ENCODE data around the gene SREBF2. TPM values are rescaled to one million over a fixed set of nuclear protein-coding genes. Genes with fewer than 3 reads are reported as not detected.
A peak's percentile ranks its signal among the peaks of the same experiment; 100 is the strongest.

SREBF2 gene
- total and polyA plus RNA-seq, 9 of the 15 experiments (the other 6 are each of a cell fraction or from before 2014, with no cell fraction given): 1.1 to 84.2 (median 26.9) TPM

DNA sequence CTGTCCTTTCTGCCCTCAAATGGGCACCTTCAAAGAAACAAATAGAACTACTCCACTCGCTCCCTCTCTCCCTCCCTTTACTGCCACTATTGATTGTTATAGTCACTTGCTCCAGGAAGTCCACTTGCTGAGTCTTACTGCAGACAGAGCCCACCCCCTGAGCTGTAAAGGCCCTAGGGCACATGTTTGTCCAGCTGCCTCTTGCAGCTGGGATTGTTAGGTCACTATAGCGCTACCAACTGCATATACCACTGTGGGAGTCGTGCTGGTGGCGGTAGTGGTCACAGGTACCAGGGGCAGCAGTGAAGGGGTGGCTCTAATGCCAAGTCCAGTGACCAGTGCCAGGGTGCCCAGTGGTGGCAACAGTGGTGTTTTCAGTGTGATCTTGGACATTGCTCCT lies 4.4 kb upstream of the SREBF2 start:
- no peak overlapping the region for H2AFZ ChIP-seq (ENCODE audit: low read depth, low read length)
- intact Hi-C loops (cut with micrococcal nuclease) (no loop called here), in situ Hi-C loops (cut with MboI) (no loop called here)
- H3K9me3 ChIP-seq (replicated peaks; ENCODE audit: control insufficient read depth, insufficient read depth, low read depth, low read length): no peaks in the 10 kb centered on the region; the same call in 1 of the 2 replicates
- no peak overlapping the region for H3K4me3 ChIP-seq
- no peaks in the 10 kb centered on the region for H3K9me1 ChIP-seq (ENCODE audit: control insufficient read depth, insufficient read depth, low read length)
- FAIRE-seq (no peak), DNase-seq (ENCODE audit: extremely low read depth in 1 of 4, low spot score in 3 of 4) (no peak), ATAC-seq (no peak)
- ChIA-PET POLR2A (interaction anchor here (1.9 kb wide), 1 partner anchor 11 kb away, joined by 6 read pairs; no protein-coding TSS in a partner anchor), CTCF (ENCODE audit: low intra/inter-chr PET ratio) (no interaction called here)
- BruUV-seq (replicated peaks): no TSS peak
- peaks cover 15% of the 10 kb centered on the region; the same call in 2 of the 3 replicates for H3K36me3 ChIP-seq (ENCODE audit: control insufficient read depth, insufficient read depth, low read length)
- peak overlapping the region in 1 of 2 experiments; percentile 9; a peak in 1 of 4 replicates for H3K9ac ChIP-seq (ENCODE audit: insufficient read depth in 1 of 2, low read depth in 2 of 2, low read length in 2 of 2)
- peaks cover 11% of the 10 kb centered on the region for H3K79me2 ChIP-seq (ENCODE audit: control insufficient read depth, insufficient read depth, low read length)
- TF ChIP-seq HSF4 (CRISPR knock-in tag; IDR thresholded peaks at IDR 0.05; ENCODE audit: borderline replicate concordance) (no peak), MEIS2 (IDR thresholded peaks at IDR 0.05; ENCODE audit: partially characterized antibody) (no peak), ZBTB33 (CRISPR knock-in tag; IDR thresholded peaks at IDR 0.05) (peak; percentile 46; the same call in 1 of the 2 replicates)
- H4K20me1 ChIP-seq (replicated peaks; ENCODE audit: control insufficient read depth, insufficient read depth, low read length): no peaks in the 10 kb centered on the region
- H3K27me3 ChIP-seq (ENCODE audit: control insufficient read depth in 2 of 2, insufficient read depth in 2 of 2, low read length in 2 of 2): no peaks in the 10 kb centered on the region
- no peak overlapping the region for H3K27ac ChIP-seq (ENCODE audit: extremely low read depth, low read depth, low read length)
- no peak overlapping the region for H3K4me2 ChIP-seq (ENCODE audit: insufficient read depth, low read length)
- 77% methylated on average over 4 of the region's 4 CpGs for WGBS (ENCODE audit: insufficient coverage, low coverage, missing lambda C conversion rate)
- peaks cover 13 to 25% of the 10 kb centered on the region in 2 experiments; a peak in 4 of 5 replicates for H3K4me1 ChIP-seq (replicated peaks in 1 of 2; ENCODE audit: control insufficient read depth in 2 of 2, insufficient read depth in 2 of 2, low read length in 2 of 2)
